Motor neuron (in vitro differentiated cells): ENCODE data around the gene NOL4L. TPM values are rescaled to one million over a fixed set of nuclear protein-coding genes. Genes with fewer than 3 reads are reported as not detected.

Source experiments
- ATAC-seq, 8 experiments: fragments of 200-7000 bp; cut with Tn5 transposase; replicated peaks in 6 of 8; 2 replicates each; pipeline ENCODE4 v1.8.0; 2021; ENCODE audit warnings: mild to moderate bottlenecking in 8 of 8, moderate library complexity in 8 of 8
- H3K27ac ChIP-seq, 2 donors: fragments of 250-450 bp; sonication (Bioruptor Pico); 2 replicates each; pipeline ENCODE4 v1.9.0; 2021; ENCODE audit warnings: antibody characterized with exemption in 2 of 2, mild to moderate bottlenecking in 2 of 2, moderate library complexity in 1 of 2
- H3K4me1 ChIP-seq, 2 donors: fragments of 250-450 bp; sonication (Bioruptor Pico); replicated peaks in 1 of 2; 2 replicates each; pipeline ENCODE4 v1.6.1; 2021; ENCODE audit warnings: antibody characterized with exemption in 2 of 2, mild to moderate bottlenecking in 2 of 2, moderate library complexity in 1 of 2
- H3K4me3 ChIP-seq, 5 donors: fragments of 250-450 bp; sonication (Bioruptor Pico); 2 replicates each; pipeline ENCODE4 v1.9.0; 2021; ENCODE audit warnings: antibody characterized with exemption in 5 of 5, mild to moderate bottlenecking in 5 of 5, moderate library complexity in 4 of 5
- WGBS, 10 experiments: fragments of 450-650 bp; shearing (Covaris generic); methylation state at CpG; one replicate each; pipeline ENCODE4 v1.0.0; 2022; 5-methylcytosine and 5-hydroxymethylcytosine counted together
- in situ Hi-C, 9 experiments: fragments of 400-800 bp; cut with MboI; loops; one replicate each; pipeline ENCODE4 v1.15.0; 2021; ENCODE audit warnings: low sequenced_read_pairs in 9 of 9, low pct_unique_long_range_greater_than_20kb in 2 of 9; ENCODE audit not compliant: unreplicated experiment in 9 of 9
- total RNA-seq, 8 experiments: library from RNA; unstranded; fragments of 300-600 nt; gene quantifications; 2 replicates each; pipeline versions ENCODE4 v1.2.3 to v1.2.4, GENCODE V29; 2022

NOL4L gene
- total RNA-seq, 8 experiments from 2014 or later: 9.1 to 34.6 (median 20.4) TPM

GRCh38 chr20:32535316-32535952, 49.7 kb downstream of the NOL4L start:
- Histone ChIP-seq H3K4me3 (peak overlapping the region in 1 of 5 donors; percentile 42), H3K4me1 (peaks cover 46 to 48% of the 10 kb centered on the region in 2 donors), H3K27ac (peak overlapping the region; percentile 76 to 83)
- peak in 6 of 8 experiments; percentile 5 to 32 (median 16) for ATAC-seq
- in situ Hi-C loops: no loop called here
- WGBS, 10 experiments: 35 to 85% (median 69%) methylated on average over 1 to 8 of the region's 18 CpGs; no CpG with 5 or more reads in 2 of the 10 experiments

- H3K4me1 ChIP-seq: peaks cover 46 to 48% of the 10 kb centered on the region in 2 donors
- H3K27ac ChIP-seq: no peak overlapping the region
- in situ Hi-C loops: no loop called here
- ATAC-seq: no peak
- H3K4me3 ChIP-seq: no peak overlapping the region
- 0 to 60% (median 30%) methylated on average over 1 to 6 of the region's 8 CpGs; no CpG with 5 or more reads in 1 of the 10 experiments for WGBS, 10 experiments
These were observed 50.4 kb downstream of the NOL4L start for GRCh38 chr20:32534661-32535240.

- in situ Hi-C loops: no loop called here
- H3K4me3 ChIP-seq: no peak overlapping the region
- no peak overlapping the region for H3K27ac ChIP-seq
- 48 to 92% (median 65%) methylated on average over 1 to 4 of the region's 6 CpGs; no CpG with 5 or more reads in 4 of the 10 experiments for WGBS, 10 experiments
- no peak for ATAC-seq
- peaks cover 46% of the 10 kb centered on the region in 2 donors for H3K4me1 ChIP-seq
These were observed 51.4 kb downstream of the NOL4L start for GRCh38 chr20:32533732-32534131.

- H3K4me3 ChIP-seq: no peak overlapping the region
- WGBS, 10 experiments: 81 to 100% (median 96%) methylated on average over 1 to 6 of the region's 7 CpGs; no CpG with 5 or more reads in 2 of the 10 experiments
- H3K27ac ChIP-seq: no peak overlapping the region
- in situ Hi-C loops: no loop called here
- peaks cover 46% of the 10 kb centered on the region in 2 donors for H3K4me1 ChIP-seq
- ATAC-seq: no peak
These were observed 52.9 kb downstream of the NOL4L start for GRCh38 chr20:32532246-32532645.

- in situ Hi-C loops: loop anchor here in 5 of 9 experiments (10.0 kb wide), 2 partner anchors 116 to 126 kb away; no protein-coding TSS in a partner anchor
- H3K4me1 ChIP-seq: peaks cover 26 to 30% of the 10 kb centered on the region in 2 donors
- ATAC-seq: no peak
- 50 to 100% (median 96%) methylated on average over 1 to 9 of the region's 13 CpGs; no CpG with 5 or more reads in 3 of the 10 experiments for WGBS, 10 experiments
- H3K4me3 ChIP-seq: no peak overlapping the region
- H3K27ac ChIP-seq: peak overlapping the region; percentile 81 to 87
These were observed 56.0 kb downstream of the NOL4L start for GRCh38 chr20:32528905-32529670.

GRCh38 chr20:32528171-32528891, 56.8 kb downstream of the NOL4L start:
- Histone ChIP-seq H3K27ac (peak overlapping the region; percentile 81 to 87), H3K4me3 (no peak overlapping the region), H3K4me1 (peaks cover 34 to 37% of the 10 kb centered on the region in 2 donors)
- in situ Hi-C loops: loop anchor here in 5 of 9 experiments (10.0 kb wide), 2 partner anchors 116 to 126 kb away; no protein-coding TSS in a partner anchor
- ATAC-seq: peak in 7 of 8 experiments; percentile 12 to 83 (median 82)
- WGBS, 10 experiments: 16 to 42% (median 30%) methylated on average over 1 to 5 of the region's 27 CpGs; no CpG with 5 or more reads in 6 of the 10 experiments

GRCh38 chr20:32527447-32528055, 57.6 kb downstream of the NOL4L start:
- in situ Hi-C loops: loop anchor here in 5 of 9 experiments (10.0 kb wide), 2 partner anchors 117 to 127 kb away; no protein-coding TSS in a partner anchor
- ATAC-seq: peak in 6 of 8 experiments; percentile 1 to 56 (median 8)
- WGBS, 10 experiments: 51 to 60% methylated on average over 4 to 7 of the region's 24 CpGs; no CpG with 5 or more reads in 8 of the 10 experiments

GRCh38 chr20:32527052-32527446, 58.1 kb downstream of the NOL4L start:
- in situ Hi-C loops: loop anchor here in 5 of 9 experiments (10.0 kb wide), 2 partner anchors 118 to 128 kb away; no protein-coding TSS in a partner anchor
- peaks cover 46 to 50% of the 10 kb centered on the region in 2 donors for H3K4me1 ChIP-seq
- H3K27ac ChIP-seq: peak overlapping the region; percentile 81 to 87
- H3K4me3 ChIP-seq: no peak overlapping the region
- 89% methylated on average over 5 of the region's 5 CpGs; no CpG with 5 or more reads in 9 of the 10 experiments for WGBS, 10 experiments
- peak in 5 of 8 experiments; percentile 2 to 51 (median 33) for ATAC-seq

More at GRCh38 chr20:32527447-32528055, 57.6 kb downstream of the NOL4L start:
- Histone ChIP-seq H3K27ac (peak overlapping the region; percentile 81 to 87), H3K4me1 (peaks cover 41 to 45% of the 10 kb centered on the region in 2 donors), H3K4me3 (no peak overlapping the region)

GRCh38 chr20:32526541-32526940, 58.6 kb downstream of the NOL4L start:
- no peak for ATAC-seq
- in situ Hi-C loops: loop anchor here in 5 of 9 experiments (10.0 kb wide), 2 partner anchors 118 to 128 kb away; no protein-coding TSS in a partner anchor
- Histone ChIP-seq H3K27ac (no peak overlapping the region), H3K4me3 (no peak overlapping the region), H3K4me1 (peaks cover 50 to 53% of the 10 kb centered on the region in 2 donors)
- WGBS, 10 experiments: 80 to 92% (median 91%) methylated on average over 1 to 3 of the region's 4 CpGs; no CpG with 5 or more reads in 7 of the 10 experiments

- Histone ChIP-seq H3K4me3 (no peak overlapping the region), H3K4me1 (peaks cover 52 to 55% of the 10 kb centered on the region in 2 donors), H3K27ac (no peak overlapping the region)
- WGBS, 10 experiments: 72 to 100% (median 87%) methylated on average over 1 to 3 of the region's 4 CpGs; no CpG with 5 or more reads in 6 of the 10 experiments
- in situ Hi-C loops: loop anchor here in 5 of 9 experiments (10.0 kb wide), 2 partner anchors 119 to 129 kb away; no protein-coding TSS in a partner anchor
- no peak for ATAC-seq
These were observed 59.0 kb downstream of the NOL4L start for GRCh38 chr20:32526125-32526524.

GRCh38 chr20:32524829-32525501, 60.2 kb downstream of the NOL4L start:
- no peak overlapping the region for H3K27ac ChIP-seq
- in situ Hi-C loops: loop anchor here in 6 of 9 experiments (10.0 to 25.0 kb wide), 3 partner anchors 120 to 137 kb away; partner anchors contain the start of gene C20orf203 (in 1 of the 6)
- peak in 1 of 8 experiments; percentile 5 for ATAC-seq
- H3K4me3 ChIP-seq: no peak overlapping the region
- peaks cover 52 to 55% of the 10 kb centered on the region in 2 donors for H3K4me1 ChIP-seq
- WGBS, 10 experiments: 92 to 100% (median 97%) methylated on average over 2 to 5 of the region's 13 CpGs; no CpG with 5 or more reads in 7 of the 10 experiments
